HepG2 (cell line): ENCODE data around the gene TRPV4. TPM values are rescaled to one million over a fixed set of nuclear protein-coding genes. Genes with fewer than 3 reads are reported as not detected.

Experiments used
- ADNP ChIP-seq: sonication (generic); formaldehyde crosslinking; IDR thresholded peaks from 2 replicates; pipeline ENCODE4 v1.4.0; 2020; ENCODE audit warnings: missing genetic modification reagents
- EED ChIP-seq: sonication (generic); formaldehyde crosslinking; IDR thresholded peaks from 2 replicates; pipeline ENCODE4 v1.5.0; 2020; ENCODE audit warnings: mild to moderate bottlenecking, missing genetic modification reagents
- EP300 ChIP-seq, 3 experiments: sonication (generic) in 1 of 3; formaldehyde crosslinking in 1 of 3; IDR thresholded peaks; 2 replicates each; pipeline versions ENCODE4 v1.5.1 to v1.6.1; 2011 to 2020; ENCODE audit warnings: low read depth in 2 of 3, low read length in 2 of 3, borderline replicate concordance in 1 of 3, improper control_type of control experiment in 1 of 3, mild to moderate bottlenecking in 1 of 3, missing genetic modification reagents in 1 of 3, moderate library complexity in 1 of 3
- MBD4 ChIP-seq: IDR thresholded peaks from 2 replicates; pipeline ENCODE4 v1.6.1; 2012; ENCODE audit warnings: low read length, inconsistent platforms, borderline replicate concordance
- MED8 ChIP-seq: sonication (generic); formaldehyde crosslinking; IDR thresholded peaks from 2 replicates; pipeline ENCODE4 v1.8.1; 2023; ENCODE audit warnings: mild to moderate bottlenecking, missing genetic modification reagents; ENCODE audit not compliant: insufficient replicate concordance
- NFATC3 ChIP-seq: sonication (generic); formaldehyde crosslinking; IDR thresholded peaks from 2 replicates; pipeline ENCODE4 v1.5.1; 2020; ENCODE audit warnings: mild to moderate bottlenecking, missing genetic modification reagents
- NR3C1 ChIP-seq: sonication (generic); formaldehyde crosslinking; IDR thresholded peaks from 2 replicates; pipeline ENCODE4 v1.4.0; 2020; ENCODE audit warnings: missing genetic modification reagents
- RBFOX2 ChIP-seq: fragments of 200-400 bp; formaldehyde crosslinking; IDR thresholded peaks from 2 replicates; pipeline ENCODE4 v1.6.1; 2017; ENCODE audit warnings: low read depth, mild to moderate bottlenecking, low read length
- SALL1 ChIP-seq: sonication (generic); formaldehyde crosslinking; IDR thresholded peaks from 2 replicates; pipeline ENCODE4 v1.8.0; 2022; ENCODE audit warnings: mild to moderate bottlenecking, missing genetic modification reagents
- ZFP36L2 ChIP-seq: sonication (generic); formaldehyde crosslinking; IDR thresholded peaks from 2 replicates; pipeline ENCODE4 v1.4.0; 2020; ENCODE audit warnings: missing genetic modification reagents
- ZNF30 ChIP-seq: sonication (generic); formaldehyde crosslinking; IDR thresholded peaks from 2 replicates; pipeline ENCODE4 v1.5.0; 2020; ENCODE audit warnings: mild to moderate bottlenecking, missing genetic modification reagents
- ZNF615 ChIP-seq: sonication (generic); formaldehyde crosslinking; IDR thresholded peaks from 2 replicates; pipeline ENCODE4 v1.5.0; 2020; ENCODE audit warnings: mild to moderate bottlenecking, missing genetic modification reagents, borderline replicate concordance
- ZNF747 ChIP-seq: sonication (generic); formaldehyde crosslinking; IDR thresholded peaks from 2 replicates; pipeline ENCODE4 v1.8.1; 2023; ENCODE audit warnings: missing genetic modification reagents, mild to moderate bottlenecking, borderline replicate concordance
- ZNF75D ChIP-seq: sonication (generic); formaldehyde crosslinking; IDR thresholded peaks from 2 replicates; pipeline ENCODE4 v1.8.1; 2023; ENCODE audit warnings: missing genetic modification reagents, mild to moderate bottlenecking, borderline replicate concordance
- polyA plus RNA-seq, 8 experiments: library from polyadenylated mRNA; depleted of rRNA in 3 of 8; stranded (reverse) in 7 of 8; unstranded in 1 of 8; fragments of >200 nt; fragmentation: Illumina TruSeq in 4 of 8; extraction: Trizol in 4 of 8; gene quantifications; 2 replicates each; pipeline versions ENCODE4 v1.2.1 to v1.2.3, GENCODE V29; 2011 to 2016; ENCODE audit warnings: low read depth in 4 of 8, missing spikeins in 1 of 8, mixed read lengths in 1 of 8; ENCODE audit not compliant: insufficient read depth in 1 of 8
- total RNA-seq, 5 experiments: library from RNA; depleted of rRNA; stranded (reverse); fragments of >200 nt; fragmentation: Illumina TruSeq; extraction: Trizol; gene quantifications; 2 replicates each; pipeline ENCODE4 v1.2.3, GENCODE V29; 2016; ENCODE audit warnings: low read depth in 1 of 5
- TF ChIP-seq, protein P1 (sequence below): sonication (generic); formaldehyde crosslinking; IDR thresholded peaks from 2 replicates; pipeline ENCODE4 v1.9.0; 2022; ENCODE audit warnings: missing genetic modification reagents, mild to moderate bottlenecking, borderline replicate concordance
- TF ChIP-seq, protein P2 (sequence below): sonication (generic); formaldehyde crosslinking; conservative IDR thresholded peaks from 2 replicates; pipeline ENCODE4 v1.8.1; 2023; ENCODE audit warnings: missing genetic modification reagents
- TF ChIP-seq, protein P3 (sequence below): sonication (generic); formaldehyde crosslinking; IDR thresholded peaks from 2 replicates; pipeline ENCODE4; 2020; ENCODE audit warnings: missing genetic modification reagents, mild to moderate bottlenecking, borderline replicate concordance
- TF ChIP-seq, protein P4 (sequence below): sonication (generic); formaldehyde crosslinking; IDR thresholded peaks from 2 replicates; pipeline ENCODE4 v1.4.0; 2020; ENCODE audit warnings: missing genetic modification reagents, borderline replicate concordance

Gene TRPV4
- total and polyA plus RNA-seq, 2 of the 13 experiments (the other 11 are each of a cell fraction or from before 2014, with no cell fraction given), result 0.66 to 4.7 TPM

DNA sequence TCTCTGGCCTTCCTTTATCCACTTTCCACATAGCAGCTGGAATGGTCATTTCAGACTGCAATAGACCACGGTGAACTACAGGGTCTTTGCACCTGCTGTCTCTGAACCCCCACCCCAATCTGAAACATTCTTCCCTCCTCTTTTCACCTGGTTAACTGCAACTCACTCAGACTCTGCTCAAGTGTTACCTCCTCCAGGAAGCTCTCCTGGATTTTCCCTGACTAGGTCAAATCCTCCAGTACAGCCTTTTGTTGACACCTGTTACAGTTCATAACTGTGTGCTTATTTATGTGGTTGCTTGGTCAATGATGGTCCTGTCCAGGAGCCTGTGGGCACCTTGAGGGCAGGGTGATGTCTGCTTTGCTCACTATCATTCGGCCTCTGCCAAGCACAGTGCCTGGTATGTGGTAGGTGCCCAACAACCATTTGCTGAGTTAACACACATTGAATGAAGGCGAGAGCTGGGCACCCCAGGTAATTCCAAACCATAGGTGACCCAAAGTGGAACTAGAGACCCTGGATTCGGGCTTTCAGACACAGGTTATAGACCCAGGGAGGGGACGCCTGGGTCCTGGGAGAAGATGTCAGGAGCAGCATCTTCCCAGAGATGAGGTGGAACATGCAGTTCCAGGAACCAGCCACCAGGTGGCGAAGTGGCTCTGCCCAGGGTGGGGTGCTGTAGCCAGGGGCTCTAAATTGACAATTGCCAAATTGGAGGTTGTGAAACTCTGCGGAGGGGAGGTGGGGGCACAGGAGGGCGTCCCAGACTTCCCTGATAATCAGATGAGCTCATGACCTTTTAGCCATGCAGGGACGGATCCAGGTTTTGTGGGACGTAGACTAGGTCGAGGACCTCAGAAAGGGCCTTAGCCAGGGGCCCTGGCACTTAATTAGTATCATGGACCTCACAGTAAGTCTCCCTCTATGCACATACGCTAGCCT lies 28.1 kb downstream of the TRPV4 start (continued):
- TF ChIP-seq SALL1 (CRISPR knock-in tag) (peak; percentile 40; the same call in 1 of the 2 replicates), ZNF75D (CRISPR knock-in tag) (no peak), NFATC3 (CRISPR knock-in tag) (no peak), ZNF30 (CRISPR knock-in tag) (no peak), NR3C1 (CRISPR knock-in tag) (no peak), ZNF615 (CRISPR knock-in tag) (no peak), EED (CRISPR knock-in tag) (no peak), RBFOX2 (no peak), ADNP (no peak), EP300 (IDR thresholded peaks at IDR 0.05; ENCODE audit: low read depth in 2 of 2, low read length in 2 of 2) (no peak), EP300 (CRISPR knock-in tag; IDR thresholded peaks at IDR 0.05; ENCODE audit: borderline replicate concordance) (no peak), MED8 (no peak), ZFP36L2 (CRISPR knock-in tag) (no peak), MBD4 (no peak), ZNF747 (CRISPR knock-in tag) (no peak)
- TF ChIP-seq, protein P1, sequence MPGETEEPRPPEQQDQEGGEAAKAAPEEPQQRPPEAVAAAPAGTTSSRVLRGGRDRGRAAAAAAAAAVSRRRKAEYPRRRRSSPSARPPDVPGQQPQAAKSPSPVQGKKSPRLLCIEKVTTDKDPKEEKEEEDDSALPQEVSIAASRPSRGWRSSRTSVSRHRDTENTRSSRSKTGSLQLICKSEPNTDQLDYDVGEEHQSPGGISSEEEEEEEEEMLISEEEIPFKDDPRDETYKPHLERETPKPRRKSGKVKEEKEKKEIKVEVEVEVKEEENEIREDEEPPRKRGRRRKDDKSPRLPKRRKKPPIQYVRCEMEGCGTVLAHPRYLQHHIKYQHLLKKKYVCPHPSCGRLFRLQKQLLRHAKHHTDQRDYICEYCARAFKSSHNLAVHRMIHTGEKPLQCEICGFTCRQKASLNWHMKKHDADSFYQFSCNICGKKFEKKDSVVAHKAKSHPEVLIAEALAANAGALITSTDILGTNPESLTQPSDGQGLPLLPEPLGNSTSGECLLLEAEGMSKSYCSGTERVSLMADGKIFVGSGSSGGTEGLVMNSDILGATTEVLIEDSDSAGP, result no peak
- TF ChIP-seq, protein P2, sequence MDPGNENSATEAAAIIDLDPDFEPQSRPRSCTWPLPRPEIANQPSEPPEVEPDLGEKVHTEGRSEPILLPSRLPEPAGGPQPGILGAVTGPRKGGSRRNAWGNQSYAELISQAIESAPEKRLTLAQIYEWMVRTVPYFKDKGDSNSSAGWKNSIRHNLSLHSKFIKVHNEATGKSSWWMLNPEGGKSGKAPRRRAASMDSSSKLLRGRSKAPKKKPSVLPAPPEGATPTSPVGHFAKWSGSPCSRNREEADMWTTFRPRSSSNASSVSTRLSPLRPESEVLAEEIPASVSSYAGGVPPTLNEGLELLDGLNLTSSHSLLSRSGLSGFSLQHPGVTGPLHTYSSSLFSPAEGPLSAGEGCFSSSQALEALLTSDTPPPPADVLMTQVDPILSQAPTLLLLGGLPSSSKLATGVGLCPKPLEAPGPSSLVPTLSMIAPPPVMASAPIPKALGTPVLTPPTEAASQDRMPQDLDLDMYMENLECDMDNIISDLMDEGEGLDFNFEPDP (CRISPR knock-in tag), result no peak
- TF ChIP-seq, protein P3, sequence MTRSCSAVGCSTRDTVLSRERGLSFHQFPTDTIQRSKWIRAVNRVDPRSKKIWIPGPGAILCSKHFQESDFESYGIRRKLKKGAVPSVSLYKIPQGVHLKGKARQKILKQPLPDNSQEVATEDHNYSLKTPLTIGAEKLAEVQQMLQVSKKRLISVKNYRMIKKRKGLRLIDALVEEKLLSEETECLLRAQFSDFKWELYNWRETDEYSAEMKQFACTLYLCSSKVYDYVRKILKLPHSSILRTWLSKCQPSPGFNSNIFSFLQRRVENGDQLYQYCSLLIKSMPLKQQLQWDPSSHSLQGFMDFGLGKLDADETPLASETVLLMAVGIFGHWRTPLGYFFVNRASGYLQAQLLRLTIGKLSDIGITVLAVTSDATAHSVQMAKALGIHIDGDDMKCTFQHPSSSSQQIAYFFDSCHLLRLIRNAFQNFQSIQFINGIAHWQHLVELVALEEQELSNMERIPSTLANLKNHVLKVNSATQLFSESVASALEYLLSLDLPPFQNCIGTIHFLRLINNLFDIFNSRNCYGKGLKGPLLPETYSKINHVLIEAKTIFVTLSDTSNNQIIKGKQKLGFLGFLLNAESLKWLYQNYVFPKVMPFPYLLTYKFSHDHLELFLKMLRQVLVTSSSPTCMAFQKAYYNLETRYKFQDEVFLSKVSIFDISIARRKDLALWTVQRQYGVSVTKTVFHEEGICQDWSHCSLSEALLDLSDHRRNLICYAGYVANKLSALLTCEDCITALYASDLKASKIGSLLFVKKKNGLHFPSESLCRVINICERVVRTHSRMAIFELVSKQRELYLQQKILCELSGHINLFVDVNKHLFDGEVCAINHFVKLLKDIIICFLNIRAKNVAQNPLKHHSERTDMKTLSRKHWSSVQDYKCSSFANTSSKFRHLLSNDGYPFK, result no peak
- TF ChIP-seq, protein P4, sequence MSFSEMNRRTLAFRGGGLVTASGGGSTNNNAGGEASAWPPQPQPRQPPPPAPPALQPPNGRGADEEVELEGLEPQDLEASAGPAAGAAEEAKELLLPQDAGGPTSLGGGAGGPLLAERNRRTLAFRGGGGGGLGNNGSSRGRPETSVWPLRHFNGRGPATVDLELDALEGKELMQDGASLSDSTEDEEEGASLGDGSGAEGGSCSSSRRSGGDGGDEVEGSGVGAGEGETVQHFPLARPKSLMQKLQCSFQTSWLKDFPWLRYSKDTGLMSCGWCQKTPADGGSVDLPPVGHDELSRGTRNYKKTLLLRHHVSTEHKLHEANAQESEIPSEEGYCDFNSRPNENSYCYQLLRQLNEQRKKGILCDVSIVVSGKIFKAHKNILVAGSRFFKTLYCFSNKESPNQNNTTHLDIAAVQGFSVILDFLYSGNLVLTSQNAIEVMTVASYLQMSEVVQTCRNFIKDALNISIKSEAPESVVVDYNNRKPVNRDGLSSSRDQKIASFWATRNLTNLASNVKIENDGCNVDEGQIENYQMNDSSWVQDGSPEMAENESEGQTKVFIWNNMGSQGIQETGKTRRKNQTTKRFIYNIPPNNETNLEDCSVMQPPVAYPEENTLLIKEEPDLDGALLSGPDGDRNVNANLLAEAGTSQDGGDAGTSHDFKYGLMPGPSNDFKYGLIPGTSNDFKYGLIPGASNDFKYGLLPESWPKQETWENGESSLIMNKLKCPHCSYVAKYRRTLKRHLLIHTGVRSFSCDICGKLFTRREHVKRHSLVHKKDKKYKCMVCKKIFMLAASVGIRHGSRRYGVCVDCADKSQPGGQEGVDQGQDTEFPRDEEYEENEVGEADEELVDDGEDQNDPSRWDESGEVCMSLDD (CRISPR knock-in tag), result no peak
